Mammary epithelial cell (primary cell): Measurements from ENCODE around the gene SNX9.

Source experiments
- CTCF ChIP-seq, 2 donors: IDR thresholded peaks in 1 of 2; conservative IDR thresholded peaks in 1 of 2; 2 replicates each; pipeline ENCODE4 v1.5.1; 2011 to 2012; ENCODE audit warnings: inconsistent platforms in 2 of 2, low read length in 2 of 2, mild to moderate bottlenecking in 2 of 2, control low read depth in 1 of 2, low read depth in 1 of 2; ENCODE audit not compliant: insufficient read depth in 1 of 2; ENCODE audit errors: extremely low read depth in 1 of 2
- EZH2 ChIP-seq: IDR thresholded peaks from 2 replicates; pipeline ENCODE4 v1.6.1; 2012; ENCODE audit warnings: low read length, inconsistent platforms, borderline replicate concordance

DNA sequence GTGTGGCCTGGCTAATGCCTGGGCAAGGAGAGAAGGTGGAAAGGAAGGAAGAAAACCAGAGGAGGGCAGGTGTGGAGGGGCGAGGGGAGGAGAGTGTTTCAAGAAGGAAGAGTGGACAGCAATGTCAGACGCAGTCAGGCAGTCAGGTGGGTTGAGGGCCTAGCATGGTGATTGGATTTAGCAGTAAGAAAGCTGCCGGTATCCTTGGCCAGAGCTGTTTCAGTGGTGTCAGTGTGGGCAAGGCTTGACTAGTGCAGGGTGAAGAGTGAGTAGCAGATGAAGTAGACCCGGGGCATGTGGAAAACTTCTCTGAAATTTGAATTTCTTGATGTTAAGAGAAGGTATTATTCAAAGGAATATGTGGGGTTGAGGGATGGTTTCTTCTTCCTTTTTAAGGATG, 27.0 kb downstream of the SNX9 start:
- no peak for TF ChIP-seq CTCF (conservative IDR thresholded peaks at IDR 0.05 in 1 of 2, IDR thresholded peaks at IDR 0.05 in 1 of 2; ENCODE audit: extremely low read depth in 1 of 2, insufficient read depth in 1 of 2, low read depth in 1 of 2, low read length in 2 of 2)
- no peak for TF ChIP-seq EZH2
